Panc1 (cell line): ENCODE data around the gene EYS. TPM values are rescaled to one million over a fixed set of nuclear protein-coding genes. Genes with fewer than 3 reads are reported as not detected.

Source experiments
- ATAC-seq: fragments of 200-7000 bp; cut with Tn5 transposase; 2 replicates; pipeline ENCODE4 v1.9.1; 2020; ENCODE audit warnings: mild to moderate bottlenecking, moderate library complexity
- BruUV-seq: library from RNA; stranded (reverse); fragments of 400-500 nt; replicated peaks from 2 replicates; lab custom pipeline; 2021; lab: Mats Ljungman, UMichigan
- CTCF ChIA-PET: fragments of 300-600 bp; sonication (Branson Sonifier 250); formaldehyde crosslinking; loops from one replicate; lab custom pipeline; 2022; ENCODE audit warnings: antibody characterized with exemption; lab: Charles Lee
- POLR2A ChIA-PET: fragments of 300-600 bp; sonication (Branson Sonifier 250); formaldehyde crosslinking; loops from one replicate; lab custom pipeline; 2022; ENCODE audit warnings: antibody characterized with exemption; lab: Charles Lee
- DNase-seq: peaks from one replicate; pipeline ENCODE4 v3.0.0-alpha.2; 2010; ENCODE audit warnings: low read depth, low spot score
- H3K27ac ChIP-seq: 2 replicates; pipeline ENCODE4 v1.5.1; 2011; ENCODE audit warnings: mild to moderate bottlenecking, low read length, inconsistent platforms
- H3K27me3 ChIP-seq: fragments of 200-500 bp; sonication (Bioruptor generic); 2 replicates; pipeline ENCODE4 v1.6.0; 2014; ENCODE audit warnings: low read length, inconsistent platforms; ENCODE audit not compliant: control insufficient read depth, insufficient read depth
- H3K36me3 ChIP-seq: fragments of 200-500 bp; sonication (Bioruptor generic); 2 replicates; pipeline ENCODE4 v1.5.1; 2014; ENCODE audit warnings: inconsistent platforms, mild to moderate bottlenecking, low read length, moderate library complexity; ENCODE audit not compliant: control insufficient read depth, insufficient read depth
- H3K4me1 ChIP-seq: 2 replicates; pipeline ENCODE4 v1.5.1; 2011; ENCODE audit warnings: inconsistent platforms, mild to moderate bottlenecking, low read length, moderate library complexity; ENCODE audit not compliant: control insufficient read depth, insufficient read depth
- H3K4me3 ChIP-seq, 2 experiments: 2 replicates each; pipeline ENCODE4 v1.5.1; 2011 to 2012; ENCODE audit warnings: low read depth in 2 of 2, low read length in 2 of 2, mild to moderate bottlenecking in 2 of 2, inconsistent platforms in 1 of 2, moderate library complexity in 1 of 2
- H3K9me3 ChIP-seq: fragments of 200-500 bp; sonication (Bioruptor generic); 2 replicates; pipeline ENCODE4 v1.5.1; 2014; ENCODE audit warnings: low read depth, mild to moderate bottlenecking, inconsistent platforms, low read length, moderate library complexity; ENCODE audit not compliant: control insufficient read depth, insufficient read depth
- POLR2AphosphoS5 ChIP-seq: IDR thresholded peaks from 2 replicates; pipeline ENCODE4 v1.6.1; 2012; ENCODE audit warnings: mild to moderate bottlenecking, low read depth, low read length, moderate library complexity
- SIN3A ChIP-seq: IDR thresholded peaks from 2 replicates; pipeline ENCODE4 v1.6.1; 2012; ENCODE audit warnings: low read depth, mild to moderate bottlenecking, low read length, moderate library complexity, borderline replicate concordance; ENCODE audit not compliant: insufficient read depth
- TCF7L2 ChIP-seq: IDR thresholded peaks from 2 replicates; pipeline ENCODE4 v1.6.1; 2011; ENCODE audit warnings: mild to moderate bottlenecking, low read depth, low read length, inconsistent platforms
- in situ Hi-C: cut with HindIII; loops from 2 replicates; pipeline ENCODE4 v1.10.0; 2016; ENCODE audit warnings: low sequenced_read_pairs, low pct_unique_long_range_greater_than_20kb
- intact Hi-C: fragments of 100-400 bp; cut with micrococcal nuclease; formaldehyde crosslinking; loops from one replicate; pipeline ENCODE4 v1.10.0; 2022; ENCODE audit not compliant: unreplicated experiment
- total RNA-seq: library from RNA; stranded (reverse); gene quantifications from one replicate; pipeline ENCODE4 v1.2.1, GENCODE V29; 2021; ENCODE audit not compliant: unreplicated experiment
- TF ChIP-seq, protein P1 (sequence below), 2 experiments: IDR thresholded peaks; 2 replicates each; pipeline ENCODE4 v1.6.1; 2011 to 2012; ENCODE audit warnings: low read depth in 2 of 2, control low read depth in 1 of 2, low read length in 1 of 2, mild to moderate bottlenecking in 1 of 2, moderate library complexity in 1 of 2; ENCODE audit not compliant: insufficient read depth in 1 of 2
- TF ChIP-seq, protein P2 (sequence below): fragments of 450-650 bp; IDR thresholded peaks from 2 replicates; pipeline ENCODE4 v1.5.1; 2017; ENCODE audit warnings: mild to moderate bottlenecking

EYS gene
- total RNA-seq, 1 experiment from 2014 or later, result not detected

DNA sequence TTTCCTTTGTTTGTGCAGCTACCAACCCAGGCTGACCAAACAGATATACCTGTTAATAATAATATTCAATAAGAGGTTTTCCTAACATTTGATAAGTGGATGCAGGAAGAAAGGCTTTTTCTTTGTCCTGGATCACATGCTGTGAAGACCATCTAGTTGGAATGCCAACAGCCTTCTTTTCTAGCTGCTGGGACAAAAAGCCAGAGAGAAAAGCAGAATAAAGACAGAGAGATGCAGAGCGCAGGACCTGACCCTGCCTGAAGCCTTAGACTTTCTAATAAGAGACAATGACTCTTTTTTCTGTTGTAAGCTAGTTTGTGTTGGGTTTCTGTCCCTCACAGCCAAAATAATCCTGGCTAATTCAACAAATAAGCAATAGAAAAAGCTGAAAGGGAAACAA, 1763.2 kb downstream of the EYS start:
- POLR2A ChIA-PET, result no interaction called here
- no peaks in the 10 kb centered on the region for H3K27me3 ChIP-seq
- H3K4me1 ChIP-seq, result no peaks in the 10 kb centered on the region
- in situ Hi-C loops (no loop called here), intact Hi-C loops (no loop called here)
- no TSS peak for BruUV-seq
- DNase-seq (no peak), ATAC-seq (no peak)
- TF ChIP-seq POLR2AphosphoS5 (no peak), TCF7L2 (no peak), SIN3A (no peak)
- TF ChIP-seq, protein P1, sequence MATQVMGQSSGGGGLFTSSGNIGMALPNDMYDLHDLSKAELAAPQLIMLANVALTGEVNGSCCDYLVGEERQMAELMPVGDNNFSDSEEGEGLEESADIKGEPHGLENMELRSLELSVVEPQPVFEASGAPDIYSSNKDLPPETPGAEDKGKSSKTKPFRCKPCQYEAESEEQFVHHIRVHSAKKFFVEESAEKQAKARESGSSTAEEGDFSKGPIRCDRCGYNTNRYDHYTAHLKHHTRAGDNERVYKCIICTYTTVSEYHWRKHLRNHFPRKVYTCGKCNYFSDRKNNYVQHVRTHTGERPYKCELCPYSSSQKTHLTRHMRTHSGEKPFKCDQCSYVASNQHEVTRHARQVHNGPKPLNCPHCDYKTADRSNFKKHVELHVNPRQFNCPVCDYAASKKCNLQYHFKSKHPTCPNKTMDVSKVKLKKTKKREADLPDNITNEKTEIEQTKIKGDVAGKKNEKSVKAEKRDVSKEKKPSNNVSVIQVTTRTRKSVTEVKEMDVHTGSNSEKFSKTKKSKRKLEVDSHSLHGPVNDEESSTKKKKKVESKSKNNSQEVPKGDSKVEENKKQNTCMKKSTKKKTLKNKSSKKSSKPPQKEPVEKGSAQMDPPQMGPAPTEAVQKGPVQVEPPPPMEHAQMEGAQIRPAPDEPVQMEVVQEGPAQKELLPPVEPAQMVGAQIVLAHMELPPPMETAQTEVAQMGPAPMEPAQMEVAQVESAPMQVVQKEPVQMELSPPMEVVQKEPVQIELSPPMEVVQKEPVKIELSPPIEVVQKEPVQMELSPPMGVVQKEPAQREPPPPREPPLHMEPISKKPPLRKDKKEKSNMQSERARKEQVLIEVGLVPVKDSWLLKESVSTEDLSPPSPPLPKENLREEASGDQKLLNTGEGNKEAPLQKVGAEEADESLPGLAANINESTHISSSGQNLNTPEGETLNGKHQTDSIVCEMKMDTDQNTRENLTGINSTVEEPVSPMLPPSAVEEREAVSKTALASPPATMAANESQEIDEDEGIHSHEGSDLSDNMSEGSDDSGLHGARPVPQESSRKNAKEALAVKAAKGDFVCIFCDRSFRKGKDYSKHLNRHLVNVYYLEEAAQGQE (IDR thresholded peaks at IDR 0.05; ENCODE audit: insufficient read depth in 1 of 2, low read depth in 2 of 2, low read length in 1 of 2), result no peak
- TF ChIP-seq, protein P2, sequence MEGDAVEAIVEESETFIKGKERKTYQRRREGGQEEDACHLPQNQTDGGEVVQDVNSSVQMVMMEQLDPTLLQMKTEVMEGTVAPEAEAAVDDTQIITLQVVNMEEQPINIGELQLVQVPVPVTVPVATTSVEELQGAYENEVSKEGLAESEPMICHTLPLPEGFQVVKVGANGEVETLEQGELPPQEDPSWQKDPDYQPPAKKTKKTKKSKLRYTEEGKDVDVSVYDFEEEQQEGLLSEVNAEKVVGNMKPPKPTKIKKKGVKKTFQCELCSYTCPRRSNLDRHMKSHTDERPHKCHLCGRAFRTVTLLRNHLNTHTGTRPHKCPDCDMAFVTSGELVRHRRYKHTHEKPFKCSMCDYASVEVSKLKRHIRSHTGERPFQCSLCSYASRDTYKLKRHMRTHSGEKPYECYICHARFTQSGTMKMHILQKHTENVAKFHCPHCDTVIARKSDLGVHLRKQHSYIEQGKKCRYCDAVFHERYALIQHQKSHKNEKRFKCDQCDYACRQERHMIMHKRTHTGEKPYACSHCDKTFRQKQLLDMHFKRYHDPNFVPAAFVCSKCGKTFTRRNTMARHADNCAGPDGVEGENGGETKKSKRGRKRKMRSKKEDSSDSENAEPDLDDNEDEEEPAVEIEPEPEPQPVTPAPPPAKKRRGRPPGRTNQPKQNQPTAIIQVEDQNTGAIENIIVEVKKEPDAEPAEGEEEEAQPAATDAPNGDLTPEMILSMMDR, result no peak
- H3K4me3 ChIP-seq, result no peak overlapping the region
- no peaks in the 10 kb centered on the region; the same call in 1 of the 2 replicates for H3K36me3 ChIP-seq
- H3K9me3 ChIP-seq, result no peaks in the 10 kb centered on the region
- no peak overlapping the region for H3K27ac ChIP-seq
- CTCF ChIA-PET, result no interaction called here

GRCh38 chr6:63941747-63942470, 1765.1 kb downstream of the EYS start:
- intact Hi-C loops (no loop called here), in situ Hi-C loops (no loop called here)
- H3K4me1 ChIP-seq, result no peaks in the 10 kb centered on the region
- H3K27ac ChIP-seq, result no peak overlapping the region
- no peak overlapping the region for H3K4me3 ChIP-seq
- ChIA-PET POLR2A (no interaction called here), CTCF (no interaction called here)
- no TSS peak for BruUV-seq
- ATAC-seq (no peak), DNase-seq (no peak)
- H3K9me3 ChIP-seq, result no peaks in the 10 kb centered on the region
- H3K36me3 ChIP-seq, result no peaks in the 10 kb centered on the region; the same call in 1 of the 2 replicates
- H3K27me3 ChIP-seq, result no peaks in the 10 kb centered on the region
- no peak for TF ChIP-seq TCF7L2
- no peak for TF ChIP-seq POLR2AphosphoS5
- TF ChIP-seq, protein P2, result no peak
- no peak for TF ChIP-seq SIN3A
- TF ChIP-seq, protein P1 (IDR thresholded peaks at IDR 0.05; ENCODE audit: insufficient read depth in 1 of 2, low read depth in 2 of 2, low read length in 1 of 2), result no peak
